Tibial artery (tissue), 4 donors: Measurements from ENCODE around the gene SMAD3.

Source experiments
- DNase-seq, 2 donors: peaks; one replicate each; pipeline ENCODE4 v3.0.0-alpha.2; 2019
- H3K27ac ChIP-seq, 2 donors: fragments of 200-600 bp; sonication (generic) in 1 of 2; 1 replicate in 1 of 2; 2 replicates in 1 of 2; pipeline ENCODE4 v1.5.1; 2018 to 2019; ENCODE audit warnings: mild to moderate bottlenecking in 1 of 2
- H3K27me3 ChIP-seq, 2 donors: fragments of 200-600 bp; sonication (generic) in 1 of 2; one replicate each; pipeline versions ENCODE4 v1.5.1 to v1.6.0; 2016 to 2019
- H3K36me3 ChIP-seq, 3 donors: fragments of 200-600 bp; sonication (generic) in 2 of 3; one replicate each; pipeline ENCODE4 v1.5.1; 2016 to 2019; ENCODE audit warnings: mild to moderate bottlenecking in 2 of 3
- H3K4me1 ChIP-seq, 4 donors: fragments of 200-600 bp; sonication (generic) in 2 of 4; 1 replicate in 3 of 4; 2 replicates in 1 of 4; pipeline ENCODE4 v1.5.1; 2016 to 2019
- H3K4me3 ChIP-seq, 2 donors: fragments of 200-600 bp; sonication (generic) in 1 of 2; 1 replicate in 1 of 2; 2 replicates in 1 of 2; pipeline ENCODE4 v1.5.1; 2018 to 2019; ENCODE audit warnings: mild to moderate bottlenecking in 2 of 2
- H3K9me3 ChIP-seq, 3 donors: fragments of 200-600 bp; sonication (generic) in 1 of 3; one replicate each; pipeline ENCODE4 v1.5.1; 2016 to 2019
- CTCF ChIP-seq, 2 experiments: fragments of 200-600 bp in 1 of 2; fragments of 450-650 bp in 1 of 2; IDR thresholded peaks; one replicate each; pipeline ENCODE4 v1.5.1; 2017 to 2019; ENCODE audit warnings: antibody characterized with exemption in 2 of 2, mild to moderate bottlenecking in 1 of 2, moderate library complexity in 1 of 2
- intact Hi-C: fragments of 100-400 bp; cut with DNase I; formaldehyde crosslinking; loops from one replicate; pipeline ENCODE4 v1.15.0; 2023; ENCODE audit warnings: low total_unique reads

SMAD3 gene

GRCh38 chr15:67240235-67241131 lies 175.1 kb downstream of the SMAD3 start:
- no peak for DNase-seq
- Histone ChIP-seq H3K36me3 (peaks cover 0 to under 1% (median 0%) of the 10 kb centered on the region in 3 donors), H3K9me3 (no peaks in the 10 kb centered on the region), H3K27me3 (no peaks in the 10 kb centered on the region), H3K4me3 (no peak overlapping the region), H3K4me1 (peaks cover 0 to 7% (median 0%) of the 10 kb centered on the region in 4 donors), H3K27ac (no peak overlapping the region)
- no peak for TF ChIP-seq CTCF (IDR thresholded peaks at IDR 0.05)
- intact Hi-C loops: no loop called here

DNA sequence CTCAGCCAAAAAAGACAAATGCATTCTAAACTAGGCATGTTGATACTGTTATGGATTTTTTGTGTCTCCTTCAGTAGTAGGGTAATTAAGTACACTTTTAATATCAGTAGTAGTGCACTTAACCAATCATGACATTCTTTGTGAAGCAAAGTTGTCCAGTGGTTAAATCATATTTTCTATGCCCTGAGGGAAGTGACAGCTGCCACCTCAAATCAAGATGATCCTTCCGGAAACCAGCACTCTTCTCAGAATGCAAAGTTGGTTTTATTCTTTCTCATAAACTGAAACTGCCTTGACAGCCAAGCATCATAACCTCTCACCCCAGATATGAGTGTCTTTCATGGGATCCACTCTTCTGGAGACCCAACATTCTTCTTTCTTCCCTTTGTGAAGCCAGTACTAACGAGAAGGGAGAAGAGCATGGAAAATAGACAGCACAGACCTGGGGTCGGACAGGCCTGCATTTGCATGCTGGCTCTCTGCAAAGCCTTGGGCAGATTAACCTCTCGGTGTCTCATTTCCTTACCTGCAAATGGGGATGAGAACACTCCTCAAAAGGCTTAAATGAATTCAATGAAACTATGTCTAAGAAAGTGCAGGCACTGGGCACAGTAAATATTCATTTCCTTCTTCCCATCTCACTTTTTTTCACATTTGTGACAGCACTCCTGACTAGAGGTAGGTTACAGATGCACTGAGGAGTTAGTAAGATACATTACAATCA lies 175.9 kb downstream of the SMAD3 start:
- Histone ChIP-seq H3K36me3 (peaks cover 0 to 4% (median under 1%) of the 10 kb centered on the region in 3 donors), H3K27me3 (no peaks in the 10 kb centered on the region), H3K4me3 (no peak overlapping the region), H3K27ac (no peak overlapping the region), H3K4me1 (peaks cover 0 to 7% (median 0%) of the 10 kb centered on the region in 4 donors), H3K9me3 (no peaks in the 10 kb centered on the region)
- no peak for TF ChIP-seq CTCF (IDR thresholded peaks at IDR 0.05)
- DNase-seq: no peak
- intact Hi-C loops: no loop called here

DNA sequence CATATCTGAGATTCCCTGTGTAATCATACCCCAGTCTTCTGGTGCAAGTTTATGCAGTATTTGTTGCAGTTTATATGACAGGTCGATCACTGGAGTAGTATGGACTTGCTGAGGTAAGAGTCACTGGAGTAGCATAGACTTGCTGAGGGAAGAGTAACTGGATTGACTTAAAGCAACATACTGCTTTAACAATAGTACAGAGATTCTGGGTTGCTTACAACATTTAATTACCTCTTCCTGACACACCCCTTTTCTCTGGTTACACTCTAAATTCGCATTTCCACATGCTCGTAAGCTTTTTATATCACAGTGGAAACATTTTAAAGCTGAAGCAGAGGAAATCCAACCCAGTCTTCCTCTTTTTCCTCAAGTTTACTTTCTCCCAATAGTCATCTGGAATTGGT lies 177.3 kb downstream of the SMAD3 start:
- DNase-seq: no peak
- H3K4me3 ChIP-seq: no peak overlapping the region
- intact Hi-C loops: no loop called here
- peaks cover 7 to 9% (median 8%) of the 10 kb centered on the region in 3 donors for H3K36me3 ChIP-seq
- H3K27ac ChIP-seq: no peak overlapping the region
- TF ChIP-seq CTCF (IDR thresholded peaks at IDR 0.05): no peak
- no peaks in the 10 kb centered on the region for H3K27me3 ChIP-seq
- peaks cover 0 to 7% (median 0%) of the 10 kb centered on the region in 4 donors for H3K4me1 ChIP-seq
- H3K9me3 ChIP-seq: no peaks in the 10 kb centered on the region
